Karpas-422 (cell line): ENCODE measurements around the gene PRAMEF20. TPM values are rescaled to one million over a fixed set of nuclear protein-coding genes. Genes with fewer than 3 reads are reported as not detected.
A peak's percentile ranks its signal among the peaks of the same experiment; 100 is the strongest.

Experiments
- DNase-seq: peaks from one replicate; pipeline ENCODE4 v3.0.0-alpha.2; 2015
- H2AFZ ChIP-seq: fragments of 200-600 bp; sonication (generic); 2 replicates; pipeline ENCODE4 v1.6.1; 2014; ENCODE audit warnings: antibody characterized with exemption, low read length, mixed read lengths
- H3K27ac ChIP-seq: fragments of 200-600 bp; sonication (generic); 2 replicates; pipeline ENCODE4 v1.5.1; 2014; ENCODE audit warnings: mild to moderate bottlenecking, low read length, moderate library complexity
- H3K27me3 ChIP-seq: fragments of 200-600 bp; sonication (generic); 2 replicates; pipeline ENCODE4 v1.6.1; 2014; ENCODE audit warnings: low read length, mixed read lengths
- H3K36me3 ChIP-seq: fragments of 200-600 bp; sonication (generic); 2 replicates; pipeline ENCODE4 v1.6.1; 2014; ENCODE audit warnings: low read length, mixed read lengths; ENCODE audit not compliant: insufficient read depth
- H3K4me1 ChIP-seq: fragments of 200-600 bp; sonication (generic); 2 replicates; pipeline ENCODE4 v1.6.1; 2014; ENCODE audit warnings: mild to moderate bottlenecking, low read length, mixed read lengths
- H3K4me2 ChIP-seq: fragments of 200-600 bp; sonication (generic); 2 replicates; pipeline ENCODE4 v1.6.1; 2014; ENCODE audit warnings: low read length, low read depth, mild to moderate bottlenecking; ENCODE audit not compliant: poor library complexity, severe bottlenecking
- H3K4me3 ChIP-seq: fragments of 200-600 bp; sonication (generic); 2 replicates; pipeline ENCODE4 v1.5.1; 2014; ENCODE audit warnings: mild to moderate bottlenecking, antibody characterized with exemption, low read length, mixed read lengths
- H3K79me2 ChIP-seq: fragments of 200-600 bp; sonication (generic); 2 replicates; pipeline ENCODE4 v1.6.1; 2014; ENCODE audit warnings: mild to moderate bottlenecking, low read length, mixed read lengths
- H3K9ac ChIP-seq: fragments of 200-600 bp; sonication (generic); 2 replicates; pipeline ENCODE4 v1.6.0; 2014; ENCODE audit warnings: low read length
- H3K9me2 ChIP-seq: fragments of 200-600 bp; sonication (generic), shearing (Covaris generic); replicated peaks from 2 replicates; pipeline ENCODE4 v1.6.0; 2014; ENCODE audit warnings: mild to moderate bottlenecking, low read length, moderate library complexity; ENCODE audit not compliant: insufficient read depth
- H3K9me3 ChIP-seq: fragments of 300-700, 200-600 bp; sonication (generic); 2 replicates; pipeline ENCODE4 v1.6.1; 2014; ENCODE audit warnings: low read length, mixed read lengths
- H4K20me1 ChIP-seq: fragments of 200-600 bp; sonication (generic); 2 replicates; pipeline ENCODE4 v1.6.1; 2014; ENCODE audit warnings: mild to moderate bottlenecking, antibody characterized with exemption, low read length, low read depth; ENCODE audit not compliant: insufficient read depth
- total RNA-seq: library from RNA; depleted of rRNA; stranded (reverse); fragments of >200 nt; shearing (Covaris generic); gene quantifications from 2 replicates; pipeline ENCODE4 v1.2.3, GENCODE V29; 2014; ENCODE audit warnings: low replicate concordance

The PRAMEF20 gene
- total RNA-seq, 1 experiment from 2014 or later: not detected

GRCh38 chr1:13443335-13443979, 33.2 kb downstream of the PRAMEF20 start:
- Histone ChIP-seq H3K79me2 (no peaks in the 10 kb centered on the region), H3K27ac (no peak overlapping the region), H3K4me2 (no peak overlapping the region), H3K4me1 (no peaks in the 10 kb centered on the region), H3K9me2 (no peaks in the 10 kb centered on the region), H3K9ac (no peak overlapping the region), H3K4me3 (no peak overlapping the region), H3K9me3 (no peaks in the 10 kb centered on the region), H2AFZ (no peak overlapping the region), H3K27me3 (no peaks in the 10 kb centered on the region), H3K36me3 (no peaks in the 10 kb centered on the region), H4K20me1 (no peaks in the 10 kb centered on the region)
- no peak for DNase-seq

GRCh38 chr1:13450204-13450603, 40.0 kb downstream of the PRAMEF20 start:
- H3K9me2 ChIP-seq: no peaks in the 10 kb centered on the region
- no peaks in the 10 kb centered on the region for H3K36me3 ChIP-seq

GRCh38 chr1:13451399-13451965, 41.2 kb downstream of the PRAMEF20 start:
- DNase-seq: no peak
- H3K4me3 ChIP-seq: no peak overlapping the region
- H2AFZ ChIP-seq: no peak overlapping the region
- H3K79me2 ChIP-seq: no peaks in the 10 kb centered on the region
- H3K27ac ChIP-seq: no peak overlapping the region
- H3K27me3 ChIP-seq: no peaks in the 10 kb centered on the region
- no peaks in the 10 kb centered on the region for H3K9me2 ChIP-seq
- H3K4me1 ChIP-seq: no peaks in the 10 kb centered on the region
- no peaks in the 10 kb centered on the region for H4K20me1 ChIP-seq
- H3K36me3 ChIP-seq: no peaks in the 10 kb centered on the region
- H3K9me3 ChIP-seq: no peaks in the 10 kb centered on the region
- no peak overlapping the region for H3K4me2 ChIP-seq
- H3K9ac ChIP-seq: no peak overlapping the region

More at GRCh38 chr1:13450204-13450603, 40.0 kb downstream of the PRAMEF20 start:
- no peak overlapping the region for H3K9ac ChIP-seq
- H4K20me1 ChIP-seq: no peaks in the 10 kb centered on the region
- no peak for DNase-seq
- no peaks in the 10 kb centered on the region for H3K9me3 ChIP-seq
- H3K27ac ChIP-seq: no peak overlapping the region
- no peaks in the 10 kb centered on the region for H3K4me1 ChIP-seq
- H3K4me3 ChIP-seq: no peak overlapping the region
- no peak overlapping the region for H2AFZ ChIP-seq
- no peaks in the 10 kb centered on the region for H3K27me3 ChIP-seq
- H3K4me2 ChIP-seq: no peak overlapping the region
- H3K79me2 ChIP-seq: no peaks in the 10 kb centered on the region

- Histone ChIP-seq H2AFZ (no peak overlapping the region), H3K9me3 (no peaks in the 10 kb centered on the region), H3K9ac (no peak overlapping the region), H3K9me2 (no peaks in the 10 kb centered on the region), H3K36me3 (no peaks in the 10 kb centered on the region), H3K4me3 (no peak overlapping the region), H3K4me1 (no peaks in the 10 kb centered on the region), H3K27me3 (no peaks in the 10 kb centered on the region), H4K20me1 (no peaks in the 10 kb centered on the region), H3K27ac (no peak overlapping the region), H3K79me2 (no peaks in the 10 kb centered on the region), H3K4me2 (no peak overlapping the region)
- DNase-seq: no peak
Measured at GRCh38 chr1:13456904-13457532, 46.8 kb downstream of the PRAMEF20 start.

- no peak overlapping the region for H2AFZ ChIP-seq
- no peak for DNase-seq
- no peak overlapping the region for H3K9ac ChIP-seq
- no peaks in the 10 kb centered on the region for H3K36me3 ChIP-seq
- H3K9me3 ChIP-seq: no peaks in the 10 kb centered on the region
- H3K4me3 ChIP-seq: no peak overlapping the region
- H4K20me1 ChIP-seq: no peaks in the 10 kb centered on the region
- H3K4me2 ChIP-seq: no peak overlapping the region
- H3K9me2 ChIP-seq: no peaks in the 10 kb centered on the region
- H3K27me3 ChIP-seq: no peaks in the 10 kb centered on the region
- H3K79me2 ChIP-seq: no peaks in the 10 kb centered on the region
- H3K27ac ChIP-seq: no peak overlapping the region
- no peaks in the 10 kb centered on the region for H3K4me1 ChIP-seq
Measured at GRCh38 chr1:13461977-13462376, 51.7 kb downstream of the PRAMEF20 start.

- no peak overlapping the region for H3K9ac ChIP-seq
- H3K9me3 ChIP-seq: no peaks in the 10 kb centered on the region
- H3K79me2 ChIP-seq: no peaks in the 10 kb centered on the region
- no peak overlapping the region for H3K4me3 ChIP-seq
- H3K4me2 ChIP-seq: no peak overlapping the region
- no peak overlapping the region for H3K27ac ChIP-seq
- no peaks in the 10 kb centered on the region for H3K27me3 ChIP-seq
- no peak for DNase-seq
- no peaks in the 10 kb centered on the region for H3K9me2 ChIP-seq
- no peaks in the 10 kb centered on the region for H3K4me1 ChIP-seq
- H4K20me1 ChIP-seq: no peaks in the 10 kb centered on the region
- H3K36me3 ChIP-seq: no peaks in the 10 kb centered on the region
- H2AFZ ChIP-seq: no peak overlapping the region
Measured at GRCh38 chr1:13462682-13463081, 52.4 kb downstream of the PRAMEF20 start.

GRCh38 chr1:13465515-13465914, 55.3 kb downstream of the PRAMEF20 start:
- Histone ChIP-seq H2AFZ (no peak overlapping the region), H3K4me1 (no peaks in the 10 kb centered on the region), H3K4me3 (no peak overlapping the region)

GRCh38 chr1:13469343-13469742, 59.1 kb downstream of the PRAMEF20 start:
- Histone ChIP-seq H3K9me3 (no peaks in the 10 kb centered on the region), H3K36me3 (no peaks in the 10 kb centered on the region), H4K20me1 (no peaks in the 10 kb centered on the region), H3K27ac (no peak overlapping the region), H3K4me1 (no peaks in the 10 kb centered on the region), H3K4me3 (no peak overlapping the region), H3K9ac (no peak overlapping the region), H3K79me2 (no peaks in the 10 kb centered on the region), H2AFZ (no peak overlapping the region), H3K9me2 (no peaks in the 10 kb centered on the region), H3K4me2 (no peak overlapping the region), H3K27me3 (no peaks in the 10 kb centered on the region)
- peak; percentile 71 for DNase-seq

More at GRCh38 chr1:13465515-13465914, 55.3 kb downstream of the PRAMEF20 start:
- H3K27me3 ChIP-seq: no peaks in the 10 kb centered on the region
- no peaks in the 10 kb centered on the region for H3K79me2 ChIP-seq
- no peak for DNase-seq
- H4K20me1 ChIP-seq: no peaks in the 10 kb centered on the region
- H3K36me3 ChIP-seq: no peaks in the 10 kb centered on the region
- H3K9me2 ChIP-seq: no peaks in the 10 kb centered on the region
- no peak overlapping the region for H3K27ac ChIP-seq
- H3K9ac ChIP-seq: no peak overlapping the region
- H3K9me3 ChIP-seq: no peaks in the 10 kb centered on the region
- H3K4me2 ChIP-seq: no peak overlapping the region
